ENCODE data around the gene IL2RA. TPM values are rescaled to one million over a fixed set of nuclear protein-coding genes. Genes with fewer than 3 reads are reported as not detected.

The IL2RA gene
- total and polyA plus RNA-seq, 2 experiments from 2014 or later = not detected

DNA sequence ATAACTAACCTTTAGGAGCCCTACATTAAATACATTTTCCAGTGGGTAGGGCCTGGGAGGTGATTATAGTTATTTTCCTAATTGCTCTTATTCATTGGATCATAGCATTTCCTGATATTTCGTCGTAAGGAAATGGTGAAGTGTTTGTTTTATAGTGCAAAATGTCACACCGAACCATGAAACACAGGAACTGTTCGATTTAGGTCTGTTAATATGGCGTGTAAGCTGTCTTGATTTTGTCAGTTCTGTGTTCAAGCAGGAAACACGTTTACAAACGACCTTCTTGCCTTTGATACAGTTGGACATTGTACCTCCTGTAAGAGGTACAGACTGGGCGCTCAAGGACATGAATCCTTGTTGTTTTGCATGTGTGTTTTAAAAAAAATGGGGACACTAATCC, 41.4 kb upstream of the IL2RA start:
- H3K4me1 ChIP-seq (ENCODE audit: low read depth) = no peaks in the 10 kb centered on the region
- H3K27me3 ChIP-seq = no peaks in the 10 kb centered on the region
- no peak for DNase-seq (ENCODE audit: low read depth in 1 of 2, low spot score in 1 of 2)
- TF ChIP-seq, protein P1, sequence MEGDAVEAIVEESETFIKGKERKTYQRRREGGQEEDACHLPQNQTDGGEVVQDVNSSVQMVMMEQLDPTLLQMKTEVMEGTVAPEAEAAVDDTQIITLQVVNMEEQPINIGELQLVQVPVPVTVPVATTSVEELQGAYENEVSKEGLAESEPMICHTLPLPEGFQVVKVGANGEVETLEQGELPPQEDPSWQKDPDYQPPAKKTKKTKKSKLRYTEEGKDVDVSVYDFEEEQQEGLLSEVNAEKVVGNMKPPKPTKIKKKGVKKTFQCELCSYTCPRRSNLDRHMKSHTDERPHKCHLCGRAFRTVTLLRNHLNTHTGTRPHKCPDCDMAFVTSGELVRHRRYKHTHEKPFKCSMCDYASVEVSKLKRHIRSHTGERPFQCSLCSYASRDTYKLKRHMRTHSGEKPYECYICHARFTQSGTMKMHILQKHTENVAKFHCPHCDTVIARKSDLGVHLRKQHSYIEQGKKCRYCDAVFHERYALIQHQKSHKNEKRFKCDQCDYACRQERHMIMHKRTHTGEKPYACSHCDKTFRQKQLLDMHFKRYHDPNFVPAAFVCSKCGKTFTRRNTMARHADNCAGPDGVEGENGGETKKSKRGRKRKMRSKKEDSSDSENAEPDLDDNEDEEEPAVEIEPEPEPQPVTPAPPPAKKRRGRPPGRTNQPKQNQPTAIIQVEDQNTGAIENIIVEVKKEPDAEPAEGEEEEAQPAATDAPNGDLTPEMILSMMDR (IDR thresholded peaks at IDR 0.05; ENCODE audit: low read depth, low read length) = no peak
- no peaks in the 10 kb centered on the region for H3K9me3 ChIP-seq (ENCODE audit: low read depth)
- peaks cover 57% of the 10 kb centered on the region for H3K36me3 ChIP-seq
- H3K4me3 ChIP-seq = no peak overlapping the region
- H3K27ac ChIP-seq = no peak overlapping the region

DNA sequence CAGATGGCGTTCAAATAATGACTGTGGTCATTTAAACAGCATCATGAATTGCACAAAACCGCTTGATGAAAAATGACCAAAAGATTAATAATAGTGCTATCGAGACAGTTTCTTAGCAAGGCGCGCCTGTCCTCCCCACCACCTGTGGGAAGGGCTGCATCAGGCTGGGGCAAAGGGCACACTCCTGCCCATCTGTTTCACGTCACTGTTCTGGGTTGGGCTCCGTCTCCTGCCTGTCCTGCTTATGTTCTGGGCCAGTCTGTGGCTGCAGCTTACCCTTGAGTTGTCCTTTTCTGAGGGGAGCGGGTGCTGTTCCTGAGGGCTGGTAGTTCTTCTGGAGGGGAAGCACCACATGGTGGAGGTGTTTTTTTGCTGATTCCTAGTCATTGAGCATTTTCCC, 40.0 kb upstream of the IL2RA start:
- no peaks in the 10 kb centered on the region for H3K9me3 ChIP-seq (ENCODE audit: low read depth)
- no peak overlapping the region for H3K4me3 ChIP-seq
- H3K4me1 ChIP-seq (ENCODE audit: low read depth) = no peaks in the 10 kb centered on the region
- no peaks in the 10 kb centered on the region for H3K27me3 ChIP-seq
- TF ChIP-seq, protein P1 (IDR thresholded peaks at IDR 0.05; ENCODE audit: low read depth, low read length) = no peak
- H3K36me3 ChIP-seq = peaks cover 56% of the 10 kb centered on the region
- DNase-seq (ENCODE audit: low read depth in 1 of 2, low spot score in 1 of 2) = no peak
- no peak overlapping the region for H3K27ac ChIP-seq

DNA sequence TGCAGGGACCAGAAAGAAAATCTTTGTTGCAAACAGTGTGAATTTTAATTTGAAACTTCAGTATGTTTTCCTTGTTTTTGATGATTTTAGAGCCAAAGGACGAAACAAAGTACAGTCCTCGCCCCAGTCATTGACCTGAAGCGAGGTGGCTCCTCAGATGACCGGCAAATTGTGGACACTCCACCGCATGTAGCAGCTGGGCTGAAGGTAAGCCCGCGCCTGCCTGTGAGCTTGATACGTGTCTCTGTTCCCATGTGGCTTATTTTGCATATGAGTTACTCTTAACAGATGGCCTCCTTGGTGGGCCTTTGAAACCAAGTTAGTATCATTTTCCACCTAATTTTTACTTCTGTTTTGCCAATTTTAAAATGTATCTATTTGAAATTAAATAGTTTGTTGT, 39.0 kb upstream of the IL2RA start:
- TF ChIP-seq, protein P1 (IDR thresholded peaks at IDR 0.05; ENCODE audit: low read depth, low read length) = no peak
- no peaks in the 10 kb centered on the region for H3K9me3 ChIP-seq (ENCODE audit: low read depth)
- no peak overlapping the region for H3K4me3 ChIP-seq
- peaks cover 56% of the 10 kb centered on the region for H3K36me3 ChIP-seq
- no peak overlapping the region for H3K27ac ChIP-seq
- no peaks in the 10 kb centered on the region for H3K4me1 ChIP-seq (ENCODE audit: low read depth)
- DNase-seq (ENCODE audit: low read depth in 1 of 2, low spot score in 1 of 2) = no peak
- H3K27me3 ChIP-seq = no peaks in the 10 kb centered on the region

DNA sequence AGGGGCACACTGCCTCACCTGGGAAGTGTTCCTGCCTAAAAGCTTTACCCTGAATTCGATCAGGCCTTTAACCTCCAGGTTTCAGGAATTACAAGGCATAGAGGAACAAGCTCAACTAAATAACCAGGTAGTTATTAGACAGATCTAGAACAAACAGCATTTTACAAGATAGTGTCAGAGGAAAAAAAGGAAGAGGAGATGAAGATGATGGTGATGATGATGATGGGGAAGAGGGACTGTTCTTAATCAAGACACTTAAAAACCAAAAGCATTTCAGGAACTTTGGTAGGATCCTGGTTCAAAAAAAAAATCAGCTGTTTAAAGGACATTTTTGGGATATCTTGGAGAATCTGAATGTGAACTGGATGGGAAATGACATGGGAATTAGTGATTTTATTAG, 38.2 kb upstream of the IL2RA start:
- no peak overlapping the region for H3K4me3 ChIP-seq
- no peaks in the 10 kb centered on the region for H3K9me3 ChIP-seq (ENCODE audit: low read depth)
- no peak for DNase-seq (ENCODE audit: low read depth in 1 of 2, low spot score in 1 of 2)
- no peaks in the 10 kb centered on the region for H3K4me1 ChIP-seq (ENCODE audit: low read depth)
- H3K36me3 ChIP-seq = peaks cover 48% of the 10 kb centered on the region
- no peak overlapping the region for H3K27ac ChIP-seq
- H3K27me3 ChIP-seq = no peaks in the 10 kb centered on the region
- TF ChIP-seq, protein P1 (IDR thresholded peaks at IDR 0.05; ENCODE audit: low read depth, low read length) = no peak

DNA sequence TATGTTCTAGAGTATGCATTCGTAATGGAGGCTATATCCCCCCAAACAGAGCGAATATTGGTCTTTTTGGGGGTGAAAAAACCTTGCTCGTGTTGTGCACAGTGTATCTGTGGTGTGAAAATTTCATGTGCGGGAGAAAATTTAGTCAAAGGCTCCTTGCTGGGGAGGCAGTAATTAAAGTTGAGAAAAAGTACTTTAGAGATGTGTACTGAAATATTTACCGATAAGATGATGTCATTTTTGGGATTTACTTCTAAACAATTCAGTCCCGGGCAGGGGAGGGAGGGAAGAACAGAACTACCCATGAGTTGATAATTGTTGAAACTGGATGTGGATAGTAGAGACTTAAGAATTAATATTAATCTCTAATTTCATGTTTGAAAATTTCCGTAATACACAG, 36.0 kb upstream of the IL2RA start:
- no peaks in the 10 kb centered on the region for H3K27me3 ChIP-seq
- H3K9me3 ChIP-seq (ENCODE audit: low read depth) = no peaks in the 10 kb centered on the region
- H3K36me3 ChIP-seq = peaks cover 29% of the 10 kb centered on the region
- H3K4me1 ChIP-seq (ENCODE audit: low read depth) = no peaks in the 10 kb centered on the region
- H3K27ac ChIP-seq = no peak overlapping the region
- TF ChIP-seq, protein P1 (IDR thresholded peaks at IDR 0.05; ENCODE audit: low read depth, low read length) = no peak
- DNase-seq (ENCODE audit: low read depth in 1 of 2, low spot score in 1 of 2) = no peak
- no peak overlapping the region for H3K4me3 ChIP-seq

DNA sequence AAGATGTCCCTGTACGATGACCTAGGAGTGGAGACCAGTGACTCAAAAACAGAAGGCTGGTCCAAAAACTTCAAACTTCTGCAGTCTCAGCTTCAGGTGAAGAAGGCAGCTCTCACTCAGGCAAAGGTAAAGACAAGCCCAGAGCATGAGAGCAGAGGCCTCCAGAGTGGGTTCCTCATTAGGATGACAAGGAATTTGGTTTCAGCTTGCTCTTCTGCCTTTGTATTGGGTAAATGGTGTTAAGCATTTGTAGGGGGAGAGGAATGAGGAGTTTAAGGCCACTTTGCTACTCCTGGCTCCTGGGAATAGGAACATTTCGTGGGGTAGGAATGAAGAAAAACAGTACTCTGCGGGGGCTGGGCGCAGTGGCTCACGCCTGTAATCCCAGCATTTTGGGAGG, 34.9 kb upstream of the IL2RA start:
- Histone ChIP-seq H3K27me3 (no peaks in the 10 kb centered on the region), H3K36me3 (peaks cover 21% of the 10 kb centered on the region), H3K4me1 (ENCODE audit: low read depth) (no peaks in the 10 kb centered on the region), H3K4me3 (no peak overlapping the region), H3K27ac (peak overlapping the region; percentile 25), H3K9me3 (ENCODE audit: low read depth) (no peaks in the 10 kb centered on the region)
- DNase-seq (ENCODE audit: low read depth in 1 of 2, low spot score in 1 of 2) = no peak
- TF ChIP-seq, protein P1 (IDR thresholded peaks at IDR 0.05; ENCODE audit: low read depth, low read length) = no peak
